Myocyte (in vitro differentiated cells): Measurements from ENCODE around the gene PEX12. TPM values are rescaled to one million over a fixed set of nuclear protein-coding genes. Genes with fewer than 3 reads are reported as not detected.
A peak's percentile ranks its signal among the peaks of the same experiment; 100 is the strongest.
"Not testable (repeated sequence)": the region's sequence is repeated elsewhere in the genome, so short reads cannot be mapped to it uniquely, and the experiment has no call there.

Experiments
- DNase-seq: peaks from one replicate; pipeline ENCODE4 v3.0.0-alpha.2; 2012; ENCODE audit warnings: low read depth
- polyA plus RNA-seq: library from polyadenylated mRNA; unstranded; fragments of >200 nt; gene quantifications from one replicate; pipeline ENCODE4 v1.2.1, GENCODE V29; 2012; ENCODE audit warnings: missing spikeins
- total RNA-seq: library from RNA; depleted of rRNA; stranded (reverse); fragments of >200 nt; gene quantifications from 2 replicates; pipeline ENCODE4 v1.2.3, GENCODE V29; 2014

PEX12 gene
- 7.4 and 12.4 TPM in 2 replicates for total RNA-seq
- polyA plus RNA-seq, result 8.0 TPM

DNA sequence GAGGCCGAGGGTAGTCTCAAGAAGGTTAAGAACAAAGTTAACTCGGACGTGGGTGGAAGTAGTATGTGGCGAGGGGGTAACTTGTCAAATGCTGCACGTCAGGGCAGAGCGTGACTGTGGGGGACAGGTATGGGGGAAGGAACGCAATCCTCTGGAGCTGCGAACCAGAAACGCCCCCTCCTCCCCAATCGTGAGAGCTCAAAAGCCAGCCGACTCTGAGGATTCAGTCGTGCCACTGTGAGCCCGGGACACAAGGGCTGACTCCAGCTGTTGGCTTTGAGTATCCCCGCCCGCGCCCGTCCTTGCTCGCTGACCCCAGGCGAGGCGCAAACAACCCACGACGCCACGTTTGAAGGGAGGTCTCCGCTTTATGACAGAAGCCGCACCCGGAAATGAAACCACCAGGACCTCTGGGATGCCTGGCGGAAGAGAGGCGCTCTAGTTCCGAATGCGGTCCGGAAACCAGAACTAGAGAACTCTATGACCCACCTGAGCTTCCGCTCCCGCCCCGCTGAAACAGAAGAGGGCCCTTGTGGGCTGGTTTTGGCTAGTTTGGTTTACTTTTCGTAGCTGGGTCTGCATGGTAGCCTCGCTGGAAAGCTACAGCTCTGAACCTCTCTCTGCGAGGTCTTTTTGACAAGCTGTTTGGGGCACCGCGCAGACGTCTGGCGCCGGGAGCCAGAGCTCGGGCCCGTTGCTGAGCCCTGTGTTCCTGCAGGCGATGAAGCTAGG is at the start of gene PEX12:
Gene PEX12, minus strand, starts transcription at position 375 of the 732 bp plus-strand sequence. CDS start 550 bp downstream, outside the sequence.
- peak; percentile 96 for DNase-seq

DNA sequence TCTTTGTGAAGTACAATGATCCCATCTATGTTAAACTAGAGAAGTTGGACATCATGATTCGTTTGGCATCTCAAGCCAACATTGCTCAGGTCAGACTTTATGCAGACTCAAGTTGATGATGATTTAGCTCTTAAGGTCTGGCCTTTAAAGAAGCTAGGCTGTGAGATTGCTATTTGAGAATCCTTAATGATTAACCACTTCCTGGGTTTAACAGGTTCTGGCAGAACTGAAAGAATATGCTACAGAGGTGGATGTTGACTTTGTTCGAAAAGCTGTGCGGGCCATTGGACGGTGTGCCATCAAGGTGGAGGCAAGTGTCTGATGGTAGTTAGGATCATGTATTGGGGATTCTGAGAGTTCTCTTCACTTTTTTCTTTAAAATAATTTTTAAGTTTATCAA is 49.0 kb upstream of the PEX12 start:
- no peak for DNase-seq

DNA sequence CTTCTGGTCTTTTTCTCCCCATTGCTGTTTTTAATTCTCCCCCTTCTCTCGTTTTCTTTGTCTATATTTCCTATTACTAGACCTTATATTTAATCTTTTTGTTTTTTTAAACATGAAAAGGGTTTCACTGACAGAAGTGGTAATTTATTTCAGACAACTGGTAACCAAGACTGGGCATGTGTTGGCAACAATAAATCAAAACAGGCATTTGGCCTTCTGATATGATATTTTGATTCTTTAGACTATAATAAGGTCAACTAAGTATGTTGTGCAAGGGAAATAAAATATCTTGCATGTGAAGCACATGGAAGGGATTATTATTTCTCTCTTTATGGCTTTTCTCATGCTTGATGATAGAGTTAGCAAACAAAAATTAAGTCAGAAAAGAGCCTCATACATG is 43.4 kb upstream of the PEX12 start:
- peak; percentile 67 for DNase-seq

DNA sequence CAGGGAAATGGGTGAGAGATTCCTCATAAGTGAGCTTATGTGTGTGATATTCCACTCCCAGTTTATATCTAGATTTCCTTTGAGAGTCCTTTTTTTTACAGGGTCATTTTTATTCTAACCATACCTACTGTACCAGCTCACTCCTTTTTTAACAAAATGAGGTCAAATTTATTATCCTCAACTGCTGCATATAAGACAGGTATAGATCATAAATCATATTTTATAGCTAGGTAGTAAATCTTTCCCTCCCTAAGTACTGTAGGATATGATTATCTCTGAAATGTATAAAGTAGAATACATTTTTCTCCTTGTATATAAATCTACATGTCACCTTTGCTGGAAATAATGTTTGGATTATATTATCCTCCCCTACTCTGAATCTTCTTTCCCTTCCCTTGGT is 40.3 kb upstream of the PEX12 start:
- no peak for DNase-seq

DNA sequence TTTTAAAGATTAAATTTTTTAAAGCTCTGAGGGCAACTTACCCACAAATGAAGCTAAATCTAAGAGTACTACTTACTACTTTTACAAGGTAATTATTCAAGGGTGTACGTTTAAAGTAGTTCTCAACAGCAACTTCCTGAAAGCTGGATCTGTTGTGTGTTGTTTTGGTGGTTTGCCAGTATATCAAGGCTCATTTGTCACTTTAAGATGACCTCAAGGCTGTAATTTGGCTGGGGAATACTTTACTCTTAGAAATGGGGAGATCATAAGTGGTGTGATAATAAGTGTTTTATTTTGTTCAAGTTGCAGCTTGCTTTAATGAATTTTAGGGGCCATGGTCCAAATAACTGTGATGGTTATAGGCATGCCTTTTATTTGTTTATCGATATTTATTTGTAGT is 39.1 kb upstream of the PEX12 start:
- DNase-seq, result peak; percentile 18

DNA sequence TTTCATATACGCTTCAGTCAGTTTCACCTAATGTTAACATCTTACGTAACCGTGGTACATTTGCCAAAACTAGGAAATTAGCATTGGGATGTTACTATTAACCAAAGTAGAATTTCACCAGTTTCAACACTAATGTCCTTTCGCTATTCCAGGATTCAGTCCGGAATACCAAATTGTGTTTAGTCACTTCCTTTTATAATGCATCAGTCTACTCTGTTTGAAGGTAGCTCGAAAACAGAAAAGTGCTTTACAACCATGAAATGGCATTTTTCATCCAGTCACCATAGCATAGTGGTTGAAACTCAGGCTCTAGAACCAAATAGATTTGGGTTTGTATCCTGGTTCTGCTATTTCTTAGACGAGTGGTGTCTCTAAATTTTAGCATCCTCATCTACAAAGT is 38.2 kb upstream of the PEX12 start:
- DNase-seq, result no peak

DNA sequence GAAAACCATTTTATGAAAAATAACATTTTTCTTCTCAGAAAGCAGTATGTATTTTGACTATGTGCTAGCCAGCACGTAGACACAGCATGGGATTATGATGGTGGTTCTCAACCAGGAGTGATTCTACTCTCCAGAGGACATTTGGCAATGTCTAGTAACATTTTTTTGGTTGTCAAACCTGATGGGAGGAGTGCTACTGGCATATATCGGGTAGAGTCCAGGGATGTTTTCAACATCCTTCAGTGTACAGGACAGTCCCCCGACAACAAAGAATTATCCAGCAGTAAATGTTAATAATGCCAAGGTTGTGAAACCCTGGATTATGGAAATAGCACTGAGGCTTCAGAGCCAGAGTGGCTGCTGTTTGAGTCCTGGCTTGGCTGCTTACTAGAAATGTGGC is 36.4 kb upstream of the PEX12 start:
- no peak for DNase-seq

DNA sequence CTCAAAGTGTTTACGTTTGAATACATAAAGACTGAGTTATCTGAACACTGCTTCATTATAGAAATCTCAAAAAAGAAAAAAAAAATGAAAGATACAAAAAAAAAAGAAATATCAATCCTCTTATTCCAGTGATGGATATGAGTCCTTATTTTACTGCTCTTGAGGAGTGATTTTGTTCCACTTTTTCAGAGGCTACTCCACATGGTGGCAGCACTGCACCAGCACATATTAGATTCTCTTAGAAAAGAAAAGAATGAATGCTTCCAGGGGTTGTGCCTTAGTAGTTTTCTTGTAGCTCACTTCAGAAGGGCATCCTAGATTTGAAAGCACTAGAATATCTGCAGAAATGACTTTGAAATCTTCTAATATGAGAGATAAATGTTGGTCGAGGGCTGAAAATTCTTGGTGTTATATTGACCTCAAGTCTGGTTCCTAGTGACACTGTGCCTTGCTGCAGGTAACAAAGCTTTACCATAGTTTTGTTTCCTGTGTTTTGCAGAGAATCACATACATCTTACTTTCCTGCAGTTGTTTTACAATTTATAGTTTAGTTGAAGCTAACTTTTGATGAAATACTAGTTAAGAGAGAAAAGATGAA is 34.7 kb upstream of the PEX12 start:
- DNase-seq, result peak; percentile 56

DNA sequence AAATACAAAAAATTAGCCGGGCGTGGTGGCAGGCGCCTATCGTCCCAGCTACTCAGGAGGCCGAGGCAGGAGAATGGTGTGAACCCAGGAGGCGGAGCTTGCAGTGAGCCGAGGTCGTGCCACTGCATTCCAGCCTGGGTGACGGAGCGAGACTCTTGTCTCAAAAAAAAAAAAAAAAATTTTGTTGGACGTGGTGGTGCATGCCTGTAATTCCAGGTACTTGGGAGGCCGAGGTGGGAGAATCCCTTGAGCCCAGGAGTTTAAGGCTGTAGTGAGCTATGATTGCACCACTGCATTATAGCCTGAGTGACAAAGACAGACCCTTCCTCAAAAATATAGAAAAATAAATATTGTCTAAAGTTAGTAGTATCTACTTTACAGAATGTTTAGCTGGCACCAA is 32.4 kb upstream of the PEX12 start:
- DNase-seq, result not testable (repeated sequence)

DNA sequence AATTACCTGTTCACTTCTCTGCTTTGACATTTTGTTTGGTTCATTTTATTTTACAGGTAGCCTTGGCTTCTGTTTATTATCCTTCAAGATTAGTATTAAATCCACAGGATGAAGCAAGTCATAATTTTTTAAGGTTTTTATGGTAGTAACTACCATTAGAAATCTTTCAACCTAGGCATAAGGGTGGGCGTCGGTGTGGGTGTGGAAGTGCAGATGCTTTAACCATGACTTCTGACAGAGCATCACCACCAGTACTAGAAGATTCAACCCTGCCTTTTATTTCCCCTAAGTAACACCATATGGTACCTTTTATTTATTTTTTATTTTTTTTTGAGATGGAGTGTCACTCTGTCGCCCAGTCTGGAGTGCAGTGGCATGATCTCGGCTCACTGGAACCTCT is 31.5 kb upstream of the PEX12 start:
- DNase-seq, result no peak

DNA sequence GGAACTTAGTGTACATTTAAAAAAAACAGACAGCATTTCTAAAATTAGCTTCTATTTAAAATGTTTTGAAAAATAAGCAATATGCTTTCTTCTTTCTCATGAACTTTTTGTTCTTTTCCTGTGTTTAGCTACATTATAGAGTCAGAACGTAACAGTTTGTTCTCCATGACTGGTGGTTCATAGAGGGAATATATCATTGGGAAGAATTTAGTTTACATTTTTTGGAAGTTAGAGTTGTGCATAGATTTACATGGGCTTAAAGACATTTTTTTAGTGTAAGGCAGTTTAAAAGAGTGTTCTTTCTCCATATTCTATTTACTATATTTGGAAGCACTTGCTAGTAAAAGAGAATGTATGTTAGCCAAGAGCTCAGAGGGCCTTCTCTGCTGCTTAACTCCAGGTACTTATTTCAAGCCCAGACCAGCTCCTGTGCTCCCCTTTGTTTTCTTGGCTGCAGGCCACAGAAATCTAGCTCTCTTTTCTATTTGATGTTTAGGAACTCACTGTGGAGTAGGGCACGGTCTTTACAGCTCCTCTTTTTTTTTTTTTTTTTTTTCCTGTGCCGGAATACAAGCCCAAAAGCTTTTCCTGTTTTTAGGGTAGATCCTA is 29.0 kb upstream of the PEX12 start:
- no peak for DNase-seq

DNA sequence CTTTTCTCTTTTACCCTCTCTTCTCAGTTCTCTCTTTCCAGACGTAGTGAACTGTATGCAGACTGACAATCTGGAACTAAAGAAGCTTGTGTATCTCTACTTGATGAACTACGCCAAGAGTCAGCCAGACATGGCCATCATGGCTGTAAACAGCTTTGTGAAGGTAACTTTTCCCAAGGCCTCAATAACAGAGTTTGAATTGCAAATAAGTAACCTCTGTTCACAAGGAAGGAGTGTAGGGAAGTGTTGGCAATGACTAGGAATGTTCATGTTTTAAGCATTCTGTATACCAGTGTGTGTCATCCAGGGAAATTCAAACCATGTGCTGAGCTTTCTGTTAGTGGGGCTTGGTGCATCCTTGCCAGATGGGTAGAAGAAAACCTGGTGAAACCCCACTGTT is 27.3 kb upstream of the PEX12 start:
- DNase-seq, result no peak

DNA sequence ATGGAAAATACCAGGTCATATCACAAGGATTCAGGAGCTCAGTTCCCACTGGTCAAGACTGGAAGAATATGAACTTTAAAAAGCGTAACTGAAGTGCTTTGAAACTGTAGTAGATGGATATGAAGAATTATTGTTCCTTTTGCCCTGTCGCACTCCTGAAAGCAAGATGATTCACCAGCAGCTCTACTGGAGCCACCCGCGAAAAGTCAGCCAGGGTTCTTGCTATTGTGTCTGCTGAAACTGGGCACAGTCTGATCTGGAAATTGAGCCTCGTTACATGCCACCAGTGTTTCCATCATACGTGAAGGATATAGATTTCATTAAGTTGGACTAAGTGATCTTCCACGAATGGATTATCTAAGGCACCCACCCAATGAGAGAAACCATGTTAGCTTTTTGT is 25.3 kb upstream of the PEX12 start:
- no peak for DNase-seq

DNA sequence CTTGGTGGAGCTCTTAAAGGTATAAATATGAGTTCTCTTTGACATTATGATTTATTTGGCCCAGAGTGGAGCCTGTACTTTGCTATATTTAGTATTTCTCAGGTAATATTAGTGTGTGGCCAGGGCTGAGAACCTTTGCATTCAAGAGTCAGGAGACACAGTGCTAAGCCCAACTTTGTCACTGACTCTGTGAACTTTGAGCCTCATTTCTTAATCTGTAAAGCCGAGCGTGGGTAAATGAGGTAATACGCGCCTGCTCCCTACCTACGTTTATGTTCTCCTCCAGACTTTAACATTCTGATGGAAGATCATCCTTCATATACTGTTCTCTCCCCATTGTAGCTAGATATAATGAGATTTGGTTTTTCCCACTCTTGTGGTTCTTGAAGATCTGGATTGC is 19.2 kb upstream of the PEX12 start:
- no peak for DNase-seq

DNA sequence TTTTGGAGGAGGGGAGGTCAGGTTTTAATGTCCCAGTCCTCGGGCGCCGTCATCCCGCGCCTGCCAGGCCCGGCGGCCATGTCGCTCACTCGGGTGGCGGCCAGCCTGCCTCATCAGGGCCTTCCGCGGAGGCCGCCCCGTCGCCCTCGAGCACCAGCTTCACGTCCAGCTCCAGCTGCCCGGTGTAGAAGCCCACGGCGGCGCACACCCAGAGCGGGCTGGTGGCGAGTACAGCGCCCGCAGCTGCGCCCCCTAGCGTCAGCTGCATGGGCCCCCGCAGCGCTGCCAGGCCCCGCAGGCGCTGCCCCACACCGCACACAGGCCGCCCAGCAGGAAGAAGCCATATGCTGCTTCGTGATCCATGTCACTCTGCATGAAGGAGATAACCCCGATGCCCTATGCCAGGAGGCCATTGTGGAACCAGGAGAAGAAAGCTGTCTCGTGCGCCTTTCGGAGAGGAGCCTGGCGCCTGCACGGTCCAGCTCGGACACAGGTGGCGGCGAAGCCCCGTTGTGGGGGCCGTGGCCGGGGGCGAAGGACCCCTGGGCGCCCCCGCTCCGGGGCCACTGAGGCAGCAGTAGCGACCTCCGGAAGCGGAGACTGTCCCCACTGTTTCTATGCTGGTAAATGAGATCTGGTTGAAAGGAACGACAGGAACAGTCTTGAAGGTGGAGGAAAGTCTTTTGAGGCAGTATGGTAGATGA is 18.3 kb upstream of the PEX12 start:
- DNase-seq, result no peak

DNA sequence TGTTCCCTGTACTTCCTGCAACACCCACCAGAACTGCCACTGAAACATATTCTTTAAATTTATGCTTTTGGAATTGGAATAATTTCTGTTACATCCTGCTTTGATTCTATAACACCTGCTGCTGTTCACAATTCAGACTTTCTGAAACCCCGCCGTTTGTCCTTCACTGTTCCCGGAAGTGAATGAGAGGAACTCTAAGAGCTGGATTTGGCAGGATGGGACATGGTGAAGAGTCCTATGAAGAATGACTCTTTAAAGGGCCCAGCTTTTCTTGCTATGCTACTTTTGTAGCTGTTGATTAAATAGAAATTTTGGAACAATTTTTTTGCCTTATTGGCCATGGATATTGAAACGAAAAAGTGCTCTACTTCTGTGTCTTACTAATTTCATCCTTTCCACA is 17.7 kb upstream of the PEX12 start:
- DNase-seq, result no peak

DNA sequence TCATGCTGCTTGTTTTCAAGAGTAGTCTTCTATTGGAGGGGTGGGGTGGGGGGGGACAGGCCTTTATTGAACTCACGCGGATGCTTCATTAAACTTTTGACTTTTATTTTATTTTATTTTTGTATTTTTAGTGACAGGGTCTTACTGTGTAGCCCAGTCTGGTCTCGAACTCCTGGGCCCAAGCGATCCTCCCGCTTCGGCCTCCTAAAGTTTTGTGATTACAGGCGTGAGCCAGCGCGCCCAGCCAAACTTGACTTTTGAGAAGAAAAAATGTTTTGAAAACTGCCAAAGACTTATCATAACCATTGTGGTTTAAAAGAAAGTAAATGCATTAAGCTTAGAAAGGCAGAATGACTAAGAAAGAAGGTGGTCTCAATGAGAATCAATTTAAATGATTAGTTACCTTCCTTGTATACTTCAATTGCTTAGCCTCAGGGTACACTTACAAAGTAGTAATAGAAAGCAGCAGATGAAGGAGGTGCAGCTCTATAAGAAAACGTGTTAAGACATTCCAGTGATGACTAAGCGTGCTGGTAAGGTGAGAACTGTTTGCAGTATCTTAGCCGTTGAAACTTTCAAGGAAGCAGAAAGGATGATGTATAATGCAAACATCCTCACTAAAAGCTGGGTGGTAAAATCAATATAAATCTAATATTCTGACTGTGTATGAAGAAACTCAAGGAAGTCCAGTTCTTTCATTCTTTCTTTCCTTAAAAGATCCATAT is 10.0 kb upstream of the PEX12 start:
- peak; percentile 9 for DNase-seq

DNA sequence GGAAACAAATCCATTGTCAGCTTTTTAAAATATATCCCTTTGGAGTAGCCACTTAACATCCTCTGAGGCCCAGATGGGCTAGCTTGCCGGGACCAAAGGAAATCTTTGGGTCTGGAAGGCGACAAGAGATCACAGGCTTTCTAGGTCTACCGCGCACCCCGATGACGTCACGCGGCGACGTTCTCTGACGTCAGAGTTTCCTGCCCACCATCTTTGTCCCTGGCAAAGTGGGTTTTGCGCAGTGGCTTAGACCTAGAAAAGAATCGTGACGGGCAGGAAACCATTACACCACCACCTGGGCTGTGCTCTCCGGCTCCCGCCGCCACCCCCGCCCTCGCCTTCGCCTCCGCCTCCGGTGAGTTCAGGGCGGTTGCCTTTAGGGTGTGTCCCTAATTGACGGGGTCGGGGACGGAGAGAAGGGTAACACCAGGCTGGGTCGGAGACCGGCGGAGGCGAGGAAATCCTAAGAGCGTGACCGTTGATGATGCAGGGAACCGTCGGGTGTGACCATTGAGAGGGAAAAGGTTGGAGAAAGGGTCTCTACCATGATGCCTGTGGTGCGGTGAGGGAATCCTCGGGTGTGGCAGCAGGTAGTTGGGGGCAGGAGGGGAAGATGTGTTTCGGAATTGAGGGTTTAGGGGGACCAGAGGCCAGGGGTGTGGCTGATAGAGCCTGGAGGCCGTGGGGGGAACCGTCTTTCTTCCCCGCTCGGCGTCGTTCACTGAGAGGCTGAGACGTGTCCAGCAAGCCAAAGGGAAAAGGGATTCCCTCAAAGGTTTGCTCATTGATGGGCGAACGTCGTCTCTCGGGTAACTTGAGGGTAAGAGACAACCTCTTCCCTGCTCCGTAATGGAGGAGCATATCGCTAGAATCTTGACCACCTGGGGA is 8.9 kb upstream of the PEX12 start, which contains the start of gene AP2B1:
Gene AP2B1, plus strand, starts transcription at position 249 of the 888 bp plus-strand sequence. CDS start 6,709 bp downstream, outside the sequence.
- peak; percentile 97 for DNase-seq

DNA sequence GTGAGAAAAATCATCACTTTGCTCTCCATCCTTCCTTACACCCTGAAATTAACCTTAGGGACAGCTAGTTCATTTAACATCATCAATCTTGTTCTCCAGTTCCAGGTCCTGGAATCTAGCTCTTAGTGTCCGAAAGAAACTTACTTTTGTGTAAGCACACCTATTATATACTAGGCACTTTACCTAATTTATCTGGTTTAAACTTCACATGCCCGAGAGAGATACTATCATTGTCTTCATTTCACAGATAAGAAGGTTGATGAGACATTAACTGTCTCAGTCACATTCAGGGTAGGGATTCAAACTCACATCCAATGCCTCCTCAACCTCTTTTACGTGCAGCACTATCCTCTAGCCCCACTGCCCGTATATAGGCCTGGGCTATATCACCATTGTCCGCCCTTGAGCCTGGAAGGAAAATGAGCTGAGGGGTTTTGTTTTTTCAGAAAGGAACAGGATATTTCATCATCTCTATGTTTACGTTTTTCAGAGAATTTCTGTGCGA is 8.2 kb upstream of the PEX12 start:
- DNase-seq, result no peak

DNA sequence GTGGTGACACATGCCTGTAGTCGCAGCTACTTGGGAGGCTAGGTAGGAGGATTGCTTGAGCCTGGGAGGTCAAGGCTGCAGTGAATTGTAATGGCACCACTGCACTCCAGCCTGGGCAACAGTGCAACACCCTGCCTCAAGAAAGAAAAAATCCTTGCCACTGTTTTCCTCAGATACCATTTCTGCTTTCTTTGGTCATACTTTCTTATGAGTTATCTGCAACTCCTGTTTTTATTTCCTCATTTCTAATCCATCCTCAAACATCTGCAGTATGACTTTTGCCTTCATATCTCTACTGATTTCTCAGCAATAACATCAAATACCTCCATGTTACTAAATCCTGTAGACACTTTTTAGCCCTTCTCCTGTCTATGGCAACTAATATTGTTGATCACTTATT is 5.7 kb upstream of the PEX12 start:
- DNase-seq, result no peak
